Upper lobe of right lung (tissue), 1 donor: ENCODE data around the gene KLHL9. TPM values are rescaled to one million over a fixed set of nuclear protein-coding genes. Genes with fewer than 3 reads are reported as not detected.

Experiments used
- ATAC-seq: fragments of 200-7000 bp; cut with Tn5 transposase; one replicate; pipeline ENCODE4 v1.9.1; 2020; ENCODE audit warnings: mild to moderate bottlenecking, moderate library complexity
- DNase-seq: peaks from one replicate; pipeline ENCODE4 v3.0.0-alpha.2; 2020
- H3K27ac ChIP-seq: fragments of 200-600 bp; one replicate; pipeline ENCODE4 v1.8.0; 2022
- H3K27me3 ChIP-seq: fragments of 200-600 bp; one replicate; pipeline ENCODE4 v1.8.0; 2022; ENCODE audit warnings: mild to moderate bottlenecking
- H3K36me3 ChIP-seq: fragments of 200-600 bp; one replicate; pipeline ENCODE4 v1.8.0; 2022
- H3K4me1 ChIP-seq: fragments of 200-600 bp; one replicate; pipeline ENCODE4 v1.8.0; 2022
- H3K4me3 ChIP-seq: fragments of 200-600 bp; one replicate; pipeline ENCODE4 v1.8.0; 2022; ENCODE audit warnings: mild to moderate bottlenecking
- H3K9me3 ChIP-seq: fragments of 200-600 bp; one replicate; pipeline ENCODE4 v1.8.0; 2022
- CTCF ChIP-seq: fragments of 200-600 bp; IDR thresholded peaks from one replicate; pipeline ENCODE4 v1.8.0; 2022; ENCODE audit warnings: antibody characterized with exemption
- intact Hi-C: fragments of 100-400 bp; cut with DNase I; formaldehyde crosslinking; loops from one replicate; pipeline ENCODE4 v1.11.0; 2022
- total RNA-seq: library from RNA; stranded (reverse); fragmentation: NEBNext Ultra II Directional; extraction: Animal tissue kit (Norgen Biotek cat#: 25700); gene quantifications from one replicate; pipeline ENCODE4 v1.2.1, GENCODE V29; 2021
- donor health status: DM: no; HTN: yes; CAD: no; lungs with severe emphysema.

Gene KLHL9
- total RNA-seq, 1 donor from 2014 or later, result 22.2 TPM

DNA sequence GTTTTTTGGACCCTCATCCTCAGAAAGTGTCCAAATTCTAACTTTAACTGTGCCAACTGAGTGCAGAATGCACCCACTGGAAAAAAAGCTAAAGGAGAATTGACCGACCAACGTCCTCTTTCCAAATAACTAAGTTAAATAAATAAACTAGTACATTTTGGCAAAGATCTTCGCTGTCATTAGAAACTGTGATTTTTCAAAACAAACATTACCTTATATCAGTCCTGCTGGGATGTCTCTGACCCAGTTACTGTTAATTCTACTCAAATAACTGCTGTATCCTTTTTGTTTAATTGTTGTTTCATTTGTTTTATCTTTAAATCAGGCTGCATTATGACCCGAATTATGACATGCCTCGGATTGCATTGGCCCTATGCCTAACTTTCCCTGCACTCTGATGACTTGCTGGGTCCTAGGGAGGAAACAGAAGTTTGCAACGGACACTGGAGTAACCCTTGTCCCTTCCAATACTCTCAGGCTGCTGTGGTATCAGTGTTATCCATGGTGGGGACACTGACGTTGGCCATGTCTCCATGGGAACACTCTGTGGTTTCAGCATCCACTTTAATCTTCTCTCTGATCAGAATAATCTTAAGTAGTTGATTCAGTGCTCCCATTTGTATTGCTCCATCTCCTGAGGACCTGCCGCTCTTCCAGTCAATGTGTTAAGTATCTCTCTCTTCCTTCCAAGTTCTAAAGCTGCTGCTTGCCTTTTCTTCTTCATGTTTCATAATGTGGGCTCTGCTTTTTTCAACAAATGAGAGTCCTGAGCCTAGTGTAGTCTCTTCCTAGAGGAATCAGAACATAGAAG is 19.0 kb downstream of the KLHL9 start:
- no peak for TF ChIP-seq CTCF
- H3K4me1 ChIP-seq, result no peaks in the 10 kb centered on the region
- H3K27me3 ChIP-seq, result peaks cover 10% of the 10 kb centered on the region
- no peak overlapping the region for H3K4me3 ChIP-seq
- DNase-seq (no peak), ATAC-seq (no peak)
- intact Hi-C loops, result no loop called here
- H3K36me3 ChIP-seq, result peaks cover 3% of the 10 kb centered on the region
- H3K9me3 ChIP-seq, result no peaks in the 10 kb centered on the region
- no peak overlapping the region for H3K27ac ChIP-seq

DNA sequence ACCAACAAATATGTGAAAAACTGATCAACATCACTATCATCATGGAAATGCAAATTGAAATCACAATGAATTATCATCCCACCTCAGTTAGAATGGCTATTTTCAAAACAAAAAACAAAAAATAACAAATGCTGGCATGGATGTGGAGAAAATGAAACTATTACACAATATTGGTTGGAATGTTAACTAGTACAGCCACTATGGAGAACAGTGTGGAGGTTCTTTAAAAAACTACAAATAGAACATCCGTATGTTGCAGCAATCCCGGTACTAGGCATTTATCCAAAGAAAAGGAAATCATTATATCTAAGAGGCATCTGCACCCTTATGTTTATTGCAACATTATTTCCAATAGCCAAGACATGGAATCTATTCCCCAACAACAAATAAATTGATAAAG is 21.1 kb downstream of the KLHL9 start:
- H3K27me3 ChIP-seq, result peaks cover 10% of the 10 kb centered on the region
- no peak for ATAC-seq
- H3K36me3 ChIP-seq, result no peaks in the 10 kb centered on the region
- no peaks in the 10 kb centered on the region for H3K9me3 ChIP-seq
- no peak overlapping the region for H3K27ac ChIP-seq
- no peak overlapping the region for H3K4me3 ChIP-seq
- DNase-seq, result no peak
- TF ChIP-seq CTCF, result no peak
- intact Hi-C loops, result no loop called here
- H3K4me1 ChIP-seq, result no peaks in the 10 kb centered on the region

DNA sequence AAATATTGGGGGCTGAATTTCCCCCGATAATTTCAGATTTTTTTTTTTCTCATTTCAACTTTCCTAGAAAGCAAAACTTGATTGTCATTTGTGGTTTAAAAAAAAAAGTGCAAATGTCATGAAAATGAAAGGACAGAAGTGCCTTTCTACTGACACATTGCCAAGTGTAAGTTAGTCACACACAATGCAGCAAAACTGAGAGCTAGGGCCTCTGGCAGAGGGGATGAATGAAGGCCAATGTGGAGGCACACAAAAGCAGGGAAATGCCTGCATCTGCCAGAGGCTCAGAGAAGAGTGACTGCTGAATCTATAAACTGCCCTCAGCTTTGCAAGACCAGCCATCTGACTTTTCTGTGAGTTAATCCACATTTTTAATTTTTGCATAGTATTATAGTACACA is 23.3 kb downstream of the KLHL9 start:
- H3K9me3 ChIP-seq, result no peaks in the 10 kb centered on the region
- no peaks in the 10 kb centered on the region for H3K4me1 ChIP-seq
- peaks cover 10% of the 10 kb centered on the region for H3K27me3 ChIP-seq
- no peaks in the 10 kb centered on the region for H3K36me3 ChIP-seq
- H3K4me3 ChIP-seq, result no peak overlapping the region
- intact Hi-C loops, result no loop called here
- DNase-seq (no peak), ATAC-seq (no peak)
- TF ChIP-seq CTCF, result no peak
- no peak overlapping the region for H3K27ac ChIP-seq

DNA sequence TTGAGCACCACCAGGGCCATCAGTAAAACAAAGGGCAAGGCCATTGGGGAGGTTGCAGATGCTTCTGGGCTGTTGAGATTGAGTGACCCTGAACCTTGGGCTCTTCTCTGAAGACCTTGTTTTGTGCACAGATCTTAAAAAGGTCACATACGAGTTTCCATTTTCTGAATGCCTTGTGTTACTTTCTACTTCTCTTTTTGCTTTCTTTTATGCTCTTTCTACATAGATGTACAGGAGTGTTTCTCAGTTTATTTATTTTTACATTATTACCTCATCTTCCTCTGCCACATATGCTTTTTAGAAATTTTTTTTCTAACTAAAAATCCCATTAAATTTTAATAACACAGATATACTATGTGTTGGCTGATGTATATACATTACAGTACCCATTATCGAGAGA is 30.0 kb downstream of the KLHL9 start, which contains the start of gene IFNA5:
IFNA5 (minus strand) TSS at position 101 of the 400 bp plus-strand sequence; CDS start at position 44, 57 bp downstream.
- DNase-seq, result no peak
- no peak for TF ChIP-seq CTCF
- no peaks in the 10 kb centered on the region for H3K4me1 ChIP-seq
- H3K27me3 ChIP-seq, result no peaks in the 10 kb centered on the region
- intact Hi-C loops, result no loop called here
- H3K4me3 ChIP-seq, result no peak within 1 kb of the TSS
- H3K9me3 ChIP-seq, result no peaks in the 10 kb centered on the region
- no peak within 1 kb of the TSS for H3K27ac ChIP-seq
- no peak for ATAC-seq
- no peaks in the 10 kb centered on the region for H3K36me3 ChIP-seq

DNA sequence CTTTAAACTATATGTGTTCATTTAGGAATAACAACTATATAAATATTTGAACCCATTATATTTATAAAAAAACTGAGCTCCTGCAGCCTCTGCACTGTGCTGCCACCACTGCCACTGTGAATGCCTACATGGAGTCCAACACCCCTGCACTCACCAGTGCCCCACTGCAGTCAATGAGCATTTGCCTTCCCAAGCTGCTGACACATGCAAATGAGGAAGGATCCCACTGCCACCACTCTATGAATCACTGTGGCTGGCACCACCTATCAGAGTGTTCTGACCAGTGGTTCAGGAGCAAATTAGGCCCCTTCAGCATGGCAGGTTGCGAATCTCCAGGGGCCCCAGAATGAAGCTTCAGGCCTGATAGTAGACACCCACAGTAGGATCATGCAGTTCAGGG is 39.2 kb downstream of the KLHL9 start:
- no peak for DNase-seq
- no peak for TF ChIP-seq CTCF
- intact Hi-C loops, result no loop called here
- ATAC-seq, result peak; percentile 45
- Histone ChIP-seq H3K9me3 (no peaks in the 10 kb centered on the region), H3K4me1 (no peaks in the 10 kb centered on the region), H3K4me3 (no peak overlapping the region), H3K27me3 (no peaks in the 10 kb centered on the region), H3K27ac (no peak overlapping the region), H3K36me3 (no peaks in the 10 kb centered on the region)
